Spleen (tissue), 7 donors: ENCODE data around the gene ASTN1.

ENCODE experiments used
- CTCF ChIP-seq, 11 experiments: fragments of 200-600 bp in 7 of 11; fragments of 450-650 bp in 4 of 11; sonication (generic) in 4 of 11; IDR thresholded peaks in 8 of 11; conservative IDR thresholded peaks in 3 of 11; 1 replicate in 7 of 11; 2 replicates in 4 of 11; pipeline versions ENCODE4 v1.4.0 to v1.8.0; 2016 to 2021; ENCODE audit warnings: antibody characterized with exemption in 11 of 11, inconsistent platforms in 4 of 11, mild to moderate bottlenecking in 1 of 11
- POLR2A ChIP-seq, 3 donors: fragments of 450-650 bp; IDR thresholded peaks; one replicate each; pipeline ENCODE4 v1.5.1; 2017; ENCODE audit warnings: antibody characterized with exemption in 3 of 3, mild to moderate bottlenecking in 1 of 3
- donor health status: DM: no; HTN: no; CAD: no; lungs with moderate emphysema.
- donor health status: DM: no; HTN: no; CAD: no.
- donor health status: DM: no; HTN: no; CAD: no.

DNA sequence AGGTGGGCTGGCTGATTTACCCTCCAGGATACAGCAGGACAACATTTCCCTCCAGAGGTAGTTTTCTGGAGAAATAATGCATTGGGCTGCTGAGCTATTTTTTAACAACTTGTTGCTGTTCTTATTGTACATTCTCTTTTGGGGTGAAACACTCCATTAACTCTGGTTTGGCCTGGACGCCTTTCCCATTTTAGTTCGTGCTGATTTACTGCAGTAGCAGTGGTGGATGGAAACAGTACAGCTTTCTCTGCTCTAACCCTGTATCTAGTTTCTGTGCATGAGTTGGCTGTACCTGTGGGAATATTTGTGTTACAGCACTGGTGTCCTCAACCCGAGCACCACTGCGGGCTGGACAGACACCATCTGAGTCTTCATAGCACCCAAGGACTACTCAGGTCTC lies 325.3 kb downstream of the ASTN1 start:
- TF ChIP-seq CTCF (IDR thresholded peaks at IDR 0.05 in 8 of 11, conservative IDR thresholded peaks at IDR 0.05 in 3 of 11) (no peak), POLR2A (IDR thresholded peaks at IDR 0.05) (no peak)
